GM19463 (cell line): Measurements from ENCODE around the gene SLC17A5.
"Not testable (repeated sequence)": the region's sequence is repeated elsewhere in the genome, so short reads cannot be mapped to it uniquely, and the experiment has no call there.

Source experiments
- ATAC-seq: cut with Tn5 transposase; IDR thresholded peaks from one replicate; pipeline ENCODE4 v1.9.1; 2021; ENCODE audit warnings: mild to moderate bottlenecking, moderate library complexity; ENCODE audit not compliant: unreplicated experiment

The SLC17A5 gene

DNA sequence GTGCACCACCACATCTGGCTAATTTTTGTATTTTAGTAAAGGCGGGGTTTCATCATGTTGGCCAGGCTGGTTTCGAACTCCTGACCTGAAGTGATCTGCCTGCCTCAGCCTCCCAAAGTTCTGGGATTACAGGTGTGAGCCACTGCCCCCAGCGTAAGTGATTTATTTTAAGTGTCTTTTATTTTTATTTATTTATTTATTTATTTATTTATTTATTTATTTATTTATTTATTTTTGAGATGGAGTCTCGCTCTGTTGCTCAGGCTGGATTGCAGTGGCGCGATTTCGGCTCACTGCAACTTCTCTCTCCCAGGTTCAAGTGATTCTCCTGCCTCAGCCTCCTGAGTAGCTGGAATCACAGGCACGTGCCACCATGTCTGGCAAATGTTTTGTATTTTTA is 30.3 kb downstream of the SLC17A5 start:
- ATAC-seq: not testable (repeated sequence)

GRCh38 chr6:73618082-73618481 is 35.7 kb downstream of the SLC17A5 start:
- ATAC-seq: not testable (repeated sequence)

DNA sequence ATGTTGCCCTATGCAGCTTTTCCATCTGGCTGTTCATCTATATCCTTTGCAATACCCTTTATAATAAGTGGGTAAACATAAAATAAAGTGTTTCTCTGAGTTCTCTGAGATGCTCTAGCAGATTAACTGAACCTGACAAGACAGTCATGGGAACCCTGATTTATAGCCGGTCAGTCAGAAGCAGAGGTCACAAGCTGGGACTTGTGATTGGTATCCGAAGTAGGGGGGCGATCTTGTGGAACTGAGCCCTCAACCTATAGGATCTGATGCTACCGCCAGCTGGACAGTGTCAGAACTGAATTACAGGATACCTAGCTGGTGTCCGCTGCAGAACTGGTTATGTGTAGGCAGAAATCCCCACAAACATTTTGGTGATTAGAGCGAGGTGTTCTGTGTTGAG is 39.0 kb downstream of the SLC17A5 start:
- ATAC-seq: no peak

DNA sequence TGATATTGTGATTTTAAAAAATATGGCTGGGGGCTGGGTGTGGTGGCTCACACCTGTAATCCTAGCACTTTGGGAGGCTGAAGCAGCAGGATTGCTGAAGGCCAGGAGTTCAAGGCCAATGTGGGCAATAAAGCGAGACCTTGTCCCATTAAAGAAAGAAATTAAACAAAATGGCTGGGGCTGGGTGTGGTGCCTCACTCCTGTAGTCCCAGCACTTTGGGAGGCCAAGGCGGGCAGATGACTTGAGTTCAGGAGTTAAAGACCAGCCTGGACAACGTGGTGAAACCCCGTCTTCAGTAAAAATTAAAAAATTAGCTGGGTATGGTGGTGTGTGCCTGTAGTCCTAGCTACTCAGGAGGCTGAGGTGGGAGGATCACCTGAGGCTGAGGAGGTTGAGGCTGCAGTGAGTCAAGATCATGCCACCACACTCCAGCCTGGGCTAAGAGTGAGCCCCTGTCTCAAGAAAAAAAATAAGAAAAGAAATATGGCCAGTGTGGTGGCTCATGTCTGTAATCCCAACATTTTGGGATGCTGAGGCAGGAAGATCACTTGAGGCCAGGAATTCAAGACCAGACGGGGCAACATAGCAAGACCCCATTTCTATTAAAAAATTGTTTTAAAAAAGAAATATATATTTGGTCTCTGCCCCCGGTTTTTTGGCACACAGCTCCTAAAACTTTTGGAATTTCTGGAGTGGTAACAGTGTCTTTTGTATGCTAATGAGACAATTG is 39.8 kb downstream of the SLC17A5 start:
- ATAC-seq: no peak

DNA sequence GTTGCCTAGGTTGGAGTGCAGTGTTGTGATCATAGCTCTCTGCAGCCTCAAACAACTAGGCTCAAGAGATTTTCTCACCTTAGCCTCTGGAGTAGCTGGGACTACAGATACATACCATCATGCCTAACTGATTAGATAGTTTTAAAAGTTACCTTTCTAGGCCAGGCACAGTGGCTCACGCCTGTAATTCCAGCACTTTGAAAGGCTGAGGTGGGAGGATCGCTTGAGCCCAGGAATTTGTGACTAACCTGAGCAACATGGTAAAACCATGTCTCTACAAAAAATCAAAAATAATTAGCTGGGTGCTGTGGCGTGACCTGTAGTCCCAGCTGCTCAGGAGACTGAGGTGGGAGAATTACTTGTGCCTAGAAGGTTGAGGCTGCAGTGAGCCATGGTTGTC is 41.2 kb downstream of the SLC17A5 start:
- ATAC-seq: no peak

GRCh38 chr6:73610444-73611275 is 43.1 kb downstream of the SLC17A5 start:
- ATAC-seq: no peak

- no peak for ATAC-seq
Observed at GRCh38 chr6:73608761-73609160, 45.0 kb downstream of the SLC17A5 start.

DNA sequence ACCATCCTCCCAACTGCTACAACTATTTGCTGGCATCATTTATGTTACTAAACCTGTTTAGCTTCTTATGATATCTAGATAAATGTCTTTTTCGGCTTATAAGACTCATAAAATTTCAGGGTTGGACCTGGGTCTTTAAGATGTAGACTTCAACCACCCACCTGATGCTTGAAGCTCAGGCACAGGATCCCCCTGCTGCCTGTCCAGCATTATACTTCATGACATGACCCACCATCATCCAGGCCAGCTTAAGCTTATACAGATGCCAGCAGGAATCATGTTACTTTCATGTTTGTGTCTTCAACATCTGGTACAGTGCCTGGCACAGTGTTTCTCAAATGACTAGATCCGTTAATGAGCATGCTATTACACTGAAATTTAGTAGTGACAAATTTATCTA is 47.4 kb downstream of the SLC17A5 start:
- no peak for ATAC-seq

GRCh38 chr6:73604461-73604860 is 49.3 kb downstream of the SLC17A5 start:
- no peak for ATAC-seq

DNA sequence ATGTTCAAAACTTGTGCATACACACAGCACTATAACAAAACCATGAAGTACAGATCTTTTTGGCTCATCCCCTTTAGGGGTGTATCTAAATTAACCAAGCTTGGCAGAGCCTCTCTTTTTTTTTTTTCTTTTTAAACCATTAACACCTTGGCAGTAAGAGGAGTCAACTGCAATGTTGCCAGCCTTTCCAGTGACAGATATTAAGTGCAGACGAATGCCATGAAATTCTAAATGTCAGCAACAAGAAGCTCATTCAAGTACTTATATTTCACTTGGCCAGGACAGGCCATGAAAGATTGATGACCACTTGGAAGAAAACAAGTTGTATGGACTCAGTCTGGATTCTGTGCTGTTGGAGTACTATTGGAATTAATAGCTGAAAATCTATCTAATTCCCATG is 49.8 kb downstream of the SLC17A5 start:
- ATAC-seq: no peak

DNA sequence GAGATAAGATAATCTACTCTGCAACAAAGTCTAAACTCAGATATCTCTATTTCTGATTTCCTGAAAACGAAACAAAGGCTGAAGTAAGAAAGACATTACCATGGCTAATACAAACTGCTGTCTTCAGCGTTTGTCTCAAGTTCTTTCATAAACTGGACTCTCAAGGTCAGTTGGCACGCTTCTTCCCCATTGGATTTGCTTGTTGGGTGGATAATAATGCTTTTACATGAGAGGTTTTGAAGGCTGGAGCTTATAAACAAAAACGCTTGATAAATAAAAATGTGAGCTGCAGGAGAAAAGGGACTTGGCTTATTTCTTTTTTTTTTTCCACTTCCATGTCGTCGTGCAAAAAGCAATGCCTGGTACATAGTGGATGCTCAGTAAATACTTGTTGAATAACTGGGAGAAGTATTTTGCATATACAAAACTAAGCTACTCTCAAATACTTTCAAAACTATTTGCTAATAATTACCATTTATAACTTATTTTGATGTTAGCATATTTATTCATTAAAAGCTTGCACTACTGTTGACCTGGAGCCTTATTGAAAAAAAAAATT is 67.3 kb downstream of the SLC17A5 start:
- ATAC-seq: peak; percentile 5

DNA sequence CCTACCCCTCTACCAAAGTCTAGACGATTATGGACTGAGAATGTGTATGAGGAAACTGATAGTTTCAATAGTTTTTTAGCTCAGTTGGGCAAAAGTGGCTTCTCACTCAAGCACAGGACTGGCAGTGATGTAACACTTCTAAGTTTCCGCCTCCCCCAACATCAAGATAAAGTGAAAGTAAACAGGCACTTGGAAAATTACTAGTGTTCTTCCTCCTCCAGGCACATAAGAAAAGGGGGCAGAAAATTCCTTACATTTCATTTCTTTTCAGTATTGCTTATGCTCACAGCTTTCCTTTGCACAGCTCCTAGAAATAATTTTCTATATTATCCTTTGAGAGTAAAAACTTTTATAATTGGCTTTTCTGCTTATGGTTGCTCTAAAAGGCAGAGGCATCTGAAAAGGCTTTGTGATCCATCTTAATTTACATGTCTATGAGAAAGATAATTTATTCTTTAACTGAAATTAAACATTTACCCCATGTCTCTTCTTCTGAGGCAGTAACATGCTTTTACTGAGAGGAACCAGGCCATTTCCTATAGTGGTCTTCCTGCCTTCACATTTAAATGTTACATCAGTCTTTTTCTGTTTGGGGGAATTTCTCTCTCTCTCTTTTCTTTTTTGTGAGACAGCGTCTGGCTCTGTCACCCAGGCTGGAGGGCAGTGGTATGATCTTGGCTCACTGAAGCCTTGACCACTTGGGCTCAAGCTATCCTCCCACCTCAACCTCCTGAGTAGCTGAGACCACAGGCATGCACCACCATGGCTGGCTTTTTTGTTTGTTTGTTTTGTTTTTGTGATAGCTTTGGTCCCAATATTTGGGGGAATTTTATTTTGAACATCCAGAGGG is 68.0 kb downstream of the SLC17A5 start:
- peak; percentile 67 for ATAC-seq

DNA sequence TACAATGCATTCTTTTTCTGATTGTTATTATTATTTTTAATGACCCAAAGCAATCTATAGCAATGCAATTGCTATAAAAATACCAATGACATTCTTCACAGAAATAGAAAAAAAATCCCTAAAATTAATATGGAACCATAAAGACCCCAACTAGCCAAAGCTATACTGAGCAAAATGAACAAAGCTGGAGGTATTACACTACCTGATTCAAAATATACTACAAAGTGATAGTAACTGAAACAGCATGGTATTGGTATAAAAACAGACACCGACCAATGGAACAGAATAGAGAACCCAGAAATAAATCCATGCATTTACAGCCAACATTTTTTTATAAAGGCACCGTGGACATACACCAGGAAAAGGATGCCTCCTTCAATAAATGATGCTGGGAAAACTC is 72.5 kb downstream of the SLC17A5 start:
- ATAC-seq: no peak

DNA sequence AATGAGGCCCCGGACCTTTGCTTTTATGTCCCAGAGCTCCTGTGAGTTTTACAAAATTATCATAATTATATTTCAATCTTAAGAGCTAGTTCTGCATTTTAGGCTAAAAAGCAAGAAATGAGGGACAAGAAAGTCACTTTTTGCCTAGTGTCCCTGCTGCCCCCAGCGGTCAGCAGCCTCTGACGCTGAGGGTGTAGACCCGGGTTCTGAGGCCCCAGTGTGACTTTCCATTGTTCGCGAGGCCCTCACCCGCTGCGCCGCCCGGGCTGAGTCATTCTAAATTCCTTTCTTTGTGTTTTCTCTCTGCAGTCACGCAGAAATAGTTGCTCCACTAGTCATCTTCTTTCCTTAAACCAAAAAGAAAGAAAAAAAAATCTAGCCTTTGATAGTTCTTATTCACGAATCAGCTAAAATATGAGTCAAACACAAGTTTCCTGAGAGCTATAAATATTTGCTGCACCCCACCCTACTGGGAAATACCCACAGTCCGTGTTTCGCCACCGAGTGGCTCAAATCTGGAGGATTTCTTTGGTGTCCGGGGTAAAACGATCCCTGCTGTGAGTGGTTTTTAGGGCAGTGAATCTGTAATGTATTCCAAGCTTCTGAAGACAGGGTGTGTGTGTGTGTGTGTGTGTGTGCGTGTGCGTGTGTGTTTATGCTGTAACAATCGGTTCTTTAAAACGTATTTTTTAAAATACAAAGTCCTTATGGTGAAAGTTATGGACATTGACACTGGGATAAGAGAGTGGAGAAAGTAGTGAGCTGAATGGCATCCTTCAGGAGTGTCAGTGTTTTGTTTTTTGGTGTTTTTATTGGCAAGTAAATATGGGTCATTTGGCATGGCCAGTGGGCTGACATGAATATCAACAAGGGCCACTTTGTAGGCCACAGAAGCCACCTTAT is 73.3 kb downstream of the SLC17A5 start:
- ATAC-seq: peak; percentile 78

- ATAC-seq: peak; percentile 15
Observed at GRCh38 chr6:73579851-73580246, 73.9 kb downstream of the SLC17A5 start.

- ATAC-seq: peak; percentile 9
Observed at GRCh38 chr6:73579389-73579788, 74.4 kb downstream of the SLC17A5 start.

DNA sequence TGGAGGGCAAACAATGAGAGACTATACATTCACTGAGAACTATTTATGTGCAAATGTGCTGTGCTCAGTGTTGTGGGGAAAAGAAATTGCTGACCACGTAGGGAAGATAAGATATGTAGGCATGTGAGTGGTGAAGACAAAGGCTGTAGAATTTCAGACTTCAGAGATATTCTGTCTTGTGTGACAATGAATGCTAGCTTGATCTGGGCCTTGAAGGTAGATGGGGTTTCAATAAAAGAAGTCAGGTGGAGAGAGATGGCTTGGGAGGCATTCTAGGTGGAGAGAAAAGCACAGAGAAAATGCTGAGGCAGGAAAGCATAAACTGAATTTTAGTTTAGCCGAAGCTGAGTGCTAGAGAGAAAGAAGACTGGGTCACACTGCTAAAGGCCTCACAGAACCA is 76.1 kb downstream of the SLC17A5 start:
- ATAC-seq: no peak

- not testable (repeated sequence) for ATAC-seq
Observed at GRCh38 chr6:73572531-73572930, 81.3 kb downstream of the SLC17A5 start.

- ATAC-seq: not testable (repeated sequence)
Observed at GRCh38 chr6:73571218-73572181, 82.3 kb downstream of the SLC17A5 start.
